Stimulated activated effector memory CD8-positive, alpha-beta T cell treated with anti-CD3 and anti-CD28 coated beads, Interleukin-12 subunit alpha, Interleukin-12 subunit beta, amount 100 ng/mL, for 72 hours (primary cell): ENCODE measurements around the gene CD70.
"Not testable (repeated sequence)": the region's sequence is repeated elsewhere in the genome, so short reads cannot be mapped to it uniquely, and the experiment has no call there.

Experiments used
- ATAC-seq: fragments of 150-1000 bp; cut with Tn5 transposase; 2 replicates; pipeline ENCODE4 v1.10.0; 2021
- DNase-seq, 2 donors: peaks; one replicate each; pipeline ENCODE4 v3.0.0; 2021 to 2022; ENCODE audit warnings: low spot score in 2 of 2
- H3K27ac Mint-ChIP-seq: one replicate; pipeline ENCODE4 v1.8.0; 2022; ENCODE audit warnings: mild to moderate bottlenecking, mixed read lengths
- H3K36me3 Mint-ChIP-seq: one replicate; pipeline ENCODE4 v1.8.0; 2022; ENCODE audit warnings: mild to moderate bottlenecking, mixed read lengths
- H3K4me1 Mint-ChIP-seq: one replicate; pipeline ENCODE4 v1.8.0; 2022; ENCODE audit warnings: mixed read lengths
- H3K4me3 Mint-ChIP-seq: one replicate; pipeline ENCODE4 v1.8.0; 2022; ENCODE audit warnings: mild to moderate bottlenecking, mixed read lengths
- H3K9me3 Mint-ChIP-seq: one replicate; pipeline ENCODE4 v1.8.0; 2022; ENCODE audit warnings: mixed read lengths

The CD70 gene

DNA sequence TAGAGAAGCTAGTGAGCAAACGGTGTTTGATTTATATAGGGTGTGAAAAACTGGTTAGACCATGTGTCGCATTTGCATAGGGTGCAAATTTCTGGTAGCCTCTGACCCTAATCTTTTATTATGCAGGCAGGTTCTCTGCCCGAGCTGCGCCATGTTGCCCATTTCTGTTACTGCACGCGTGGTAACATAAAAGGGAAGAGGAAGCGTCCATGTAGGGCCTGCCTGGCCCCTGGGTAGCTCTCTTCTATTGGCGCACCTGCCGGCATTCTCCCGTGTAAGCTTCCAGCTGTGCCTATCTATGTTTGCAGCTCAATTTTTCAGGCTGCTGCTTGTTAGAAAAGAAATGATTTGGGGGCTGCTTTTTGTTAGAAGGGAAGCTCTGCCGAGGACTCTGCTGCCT lies 14.0 kb upstream of the CD70 start:
- peaks cover 49% of the 10 kb centered on the region for H3K4me1 Mint-ChIP-seq
- no peak overlapping the region for H3K4me3 Mint-ChIP-seq
- H3K9me3 Mint-ChIP-seq, result no peaks in the 10 kb centered on the region
- DNase-seq (peak in 1 of 2 donors; percentile 46), ATAC-seq (no peak)
- no peaks in the 10 kb centered on the region for H3K36me3 Mint-ChIP-seq
- H3K27ac Mint-ChIP-seq, result no peak overlapping the region

DNA sequence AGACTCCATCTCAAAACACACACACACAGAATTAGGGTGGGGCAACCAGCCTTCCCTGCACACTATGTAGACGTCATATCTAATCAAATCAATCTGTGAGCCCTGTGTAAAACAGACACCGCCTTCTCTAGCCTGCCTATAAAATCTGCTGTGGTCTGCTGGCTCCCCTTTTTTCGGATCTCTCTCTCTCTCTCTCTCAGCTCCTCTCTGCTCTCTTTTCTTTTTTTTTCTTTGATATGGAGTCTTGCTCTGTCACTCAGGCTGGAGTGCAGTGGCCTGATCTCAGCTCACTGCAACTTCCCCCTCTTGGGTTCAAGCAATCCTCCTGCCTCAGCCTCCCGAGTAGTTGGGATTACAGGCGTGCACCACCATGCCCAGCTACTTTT lies 11.8 kb upstream of the CD70 start:
- H3K27ac Mint-ChIP-seq, result peak overlapping the region; percentile 85
- H3K4me1 Mint-ChIP-seq, result peaks cover 56% of the 10 kb centered on the region
- ATAC-seq (no peak), DNase-seq (no peak)
- H3K4me3 Mint-ChIP-seq, result peak overlapping the region; percentile 67
- peaks cover 5% of the 10 kb centered on the region for H3K36me3 Mint-ChIP-seq
- no peaks in the 10 kb centered on the region for H3K9me3 Mint-ChIP-seq

- H3K36me3 Mint-ChIP-seq, H3K9me3 Mint-ChIP-seq: not testable (repeated sequence)
- peak in 1 of 2 donors; percentile 82 for DNase-seq
- peak; percentile 95 for ATAC-seq
- peak overlapping the region; percentile 67 for H3K4me3 Mint-ChIP-seq
- peak overlapping the region; percentile 85 for H3K27ac Mint-ChIP-seq
- peaks cover 65% of the 10 kb centered on the region for H3K4me1 Mint-ChIP-seq
Observed at GRCh38 chr19:6601537-6602052, 10.6 kb upstream of the CD70 start.

GRCh38 chr19:6600951-6601536 lies 10.1 kb upstream of the CD70 start:
- H3K4me1 Mint-ChIP-seq, result peaks cover 65% of the 10 kb centered on the region
- H3K27ac Mint-ChIP-seq, result peak overlapping the region; percentile 85
- H3K36me3 Mint-ChIP-seq, ATAC-seq, DNase-seq, H3K9me3 Mint-ChIP-seq: not testable (repeated sequence)
- H3K4me3 Mint-ChIP-seq, result peak overlapping the region; percentile 67

GRCh38 chr19:6599866-6600454 lies 9.0 kb upstream of the CD70 start:
- H3K27ac Mint-ChIP-seq, result peak overlapping the region; percentile 85
- ATAC-seq (no peak), DNase-seq (no peak)
- peaks cover 72% of the 10 kb centered on the region for H3K4me1 Mint-ChIP-seq
- H3K4me3 Mint-ChIP-seq, result peak overlapping the region; percentile 67
- peaks cover 5% of the 10 kb centered on the region for H3K36me3 Mint-ChIP-seq
- H3K9me3 Mint-ChIP-seq, result no peaks in the 10 kb centered on the region

DNA sequence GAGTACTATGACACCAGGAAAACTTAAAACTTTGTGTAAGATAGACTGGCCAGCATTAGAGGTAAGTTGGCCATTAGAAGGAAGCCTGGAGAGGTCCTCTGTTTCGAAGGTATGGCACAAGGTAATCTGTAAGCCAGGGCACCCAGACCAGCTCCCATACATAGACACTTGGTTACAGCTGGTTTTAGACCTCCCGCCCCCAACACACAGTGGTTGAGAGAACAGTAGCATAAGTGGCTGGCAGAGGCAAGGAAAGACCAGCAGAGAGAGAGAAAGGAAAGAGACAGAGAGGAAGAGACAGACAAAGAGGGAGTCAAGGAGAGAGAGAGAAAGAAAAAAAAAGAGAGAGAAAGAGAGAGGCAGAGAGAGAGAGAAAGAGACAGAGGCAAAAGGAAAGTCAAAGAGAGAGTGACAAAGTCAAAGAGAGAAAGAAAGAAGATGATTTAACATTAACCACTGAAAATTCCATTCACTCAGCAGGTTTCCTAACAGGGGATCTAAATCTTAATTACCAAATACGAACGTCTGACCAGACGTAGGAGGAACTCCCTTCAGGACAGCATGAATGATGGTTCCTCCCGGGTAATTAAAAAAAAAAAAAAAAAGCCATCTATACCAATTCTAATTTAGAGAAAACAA lies 7.4 kb upstream of the CD70 start:
- ATAC-seq (peak; percentile 61), DNase-seq (peak in 1 of 2 donors; percentile 59)
- not testable (repeated sequence) for H3K36me3 Mint-ChIP-seq, H3K9me3 Mint-ChIP-seq
- Mint-ChIP-seq H3K4me1 (peaks cover 72% of the 10 kb centered on the region), H3K4me3 (peak overlapping the region; percentile 65), H3K27ac (peak overlapping the region; percentile 84)

DNA sequence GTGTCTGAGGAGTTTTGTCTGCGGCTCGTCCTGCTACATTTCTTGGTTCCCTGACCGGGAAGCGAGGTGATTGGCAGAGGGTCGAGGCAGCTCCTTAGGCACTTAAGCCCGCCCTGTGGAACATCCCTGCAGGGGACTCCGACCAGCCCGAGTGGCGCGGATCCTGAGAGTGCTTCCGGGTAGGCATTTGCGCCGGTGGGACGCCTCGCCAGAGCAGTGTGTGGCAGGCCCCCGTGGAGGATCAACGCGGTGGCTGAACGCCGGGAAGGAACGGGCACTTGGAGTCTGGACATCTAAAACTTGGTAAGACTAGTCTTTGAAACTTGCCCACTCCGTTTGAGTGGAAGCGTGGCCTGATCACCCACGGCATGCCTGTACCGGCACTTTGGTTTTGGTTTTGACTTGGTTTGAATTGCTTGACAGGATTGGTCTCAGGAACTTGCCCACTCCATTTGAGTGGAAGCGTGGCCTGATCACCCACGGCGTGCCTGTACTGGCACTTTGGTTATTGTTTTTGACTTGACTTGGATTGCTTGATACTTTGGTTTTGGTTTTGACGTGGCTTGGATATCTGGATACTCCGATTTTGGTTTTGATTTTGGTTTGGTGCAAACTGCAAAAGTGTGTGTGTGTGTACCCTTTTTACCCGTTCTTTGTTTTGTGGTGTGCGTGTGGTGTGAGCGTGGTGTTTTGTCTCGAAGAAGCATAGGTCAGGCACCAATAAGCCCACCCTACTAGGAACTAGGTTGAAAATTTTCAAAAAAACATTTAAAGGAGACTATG lies 6.7 kb upstream of the CD70 start:
- Mint-ChIP-seq H3K27ac (peak overlapping the region; percentile 84), H3K4me1 (peaks cover 70% of the 10 kb centered on the region), H3K4me3 (peak overlapping the region; percentile 65)
- H3K36me3 Mint-ChIP-seq, ATAC-seq, DNase-seq, H3K9me3 Mint-ChIP-seq: not testable (repeated sequence)

- Mint-ChIP-seq H3K4me3 (no peak overlapping the region), H3K36me3 (peaks cover 12% of the 10 kb centered on the region), H3K27ac (no peak overlapping the region), H3K9me3 (no peaks in the 10 kb centered on the region), H3K4me1 (peaks cover 73% of the 10 kb centered on the region)
- ATAC-seq (no peak), DNase-seq (no peak)
Observed at GRCh38 chr19:6596621-6597020, 5.7 kb upstream of the CD70 start.

GRCh38 chr19:6593651-6594416 lies 2.9 kb upstream of the CD70 start:
- Mint-ChIP-seq H3K9me3 (no peaks in the 10 kb centered on the region), H3K4me3 (peak overlapping the region; percentile 35), H3K27ac (peak overlapping the region; percentile 69), H3K36me3 (peaks cover 31% of the 10 kb centered on the region), H3K4me1 (peaks cover 73% of the 10 kb centered on the region)
- DNase-seq (no peak), ATAC-seq (peak; percentile 27)

- Mint-ChIP-seq H3K9me3 (no peaks in the 10 kb centered on the region), H3K4me3 (peak overlapping the region; percentile 82), H3K36me3 (peaks cover 61% of the 10 kb centered on the region), H3K27ac (peak overlapping the region; percentile 75), H3K4me1 (peaks cover 79% of the 10 kb centered on the region)
- DNase-seq (peak in 1 of 2 donors; percentile 61), ATAC-seq (peak; percentile 35)
Observed at GRCh38 chr19:6590258-6590826, 608 bp downstream of the CD70 start.

- H3K36me3 Mint-ChIP-seq, result peaks cover 66% of the 10 kb centered on the region
- H3K4me3 Mint-ChIP-seq, result peak overlapping the region; percentile 82
- peaks cover 76% of the 10 kb centered on the region for H3K4me1 Mint-ChIP-seq
- peak overlapping the region; percentile 75 for H3K27ac Mint-ChIP-seq
- DNase-seq (no peak), ATAC-seq (no peak)
- no peaks in the 10 kb centered on the region for H3K9me3 Mint-ChIP-seq
Observed at GRCh38 chr19:6589711-6590257, 1.2 kb downstream of the CD70 start.

GRCh38 chr19:6588508-6589345 lies 2.2 kb downstream of the CD70 start:
- ATAC-seq (no peak), DNase-seq (no peak)
- H3K36me3 Mint-ChIP-seq, result peaks cover 77% of the 10 kb centered on the region
- peaks cover 69% of the 10 kb centered on the region for H3K4me1 Mint-ChIP-seq
- H3K4me3 Mint-ChIP-seq, result peak overlapping the region; percentile 82
- H3K27ac Mint-ChIP-seq, result peak overlapping the region; percentile 75
- H3K9me3 Mint-ChIP-seq, result no peaks in the 10 kb centered on the region

DNA sequence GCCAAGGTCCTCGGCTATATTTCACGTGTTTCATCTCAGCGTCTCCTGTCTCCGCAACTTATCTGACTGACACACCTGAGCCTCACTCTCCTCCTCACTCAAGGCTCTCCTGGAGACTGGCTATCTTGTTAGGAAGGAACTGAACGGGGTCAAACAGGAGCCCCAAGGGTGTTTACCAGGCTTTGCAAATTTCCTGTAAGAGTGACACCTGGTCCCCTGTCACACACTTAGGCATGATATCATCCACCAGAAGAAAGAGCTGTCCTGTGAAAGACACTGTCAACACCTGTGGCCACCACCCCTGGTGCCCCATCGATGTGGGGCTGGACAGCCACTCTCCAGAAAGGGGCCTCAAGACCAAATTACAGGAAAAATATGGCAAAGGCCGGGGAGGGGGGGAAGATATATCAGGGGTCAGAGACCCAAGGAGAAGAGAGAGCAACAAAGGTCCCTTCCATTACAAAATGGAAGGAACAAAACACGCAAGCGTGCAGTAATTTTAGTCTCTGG lies 2.9 kb downstream of the CD70 start:
- peak overlapping the region; percentile 82 for H3K4me3 Mint-ChIP-seq
- peaks cover 62% of the 10 kb centered on the region for H3K4me1 Mint-ChIP-seq
- peaks cover 83% of the 10 kb centered on the region for H3K36me3 Mint-ChIP-seq
- H3K27ac Mint-ChIP-seq, result peak overlapping the region; percentile 43
- ATAC-seq (no peak), DNase-seq (no peak)
- H3K9me3 Mint-ChIP-seq, result no peaks in the 10 kb centered on the region
